HG02588 (cell line): Measurements from ENCODE around the gene ABCC4.

Source experiments
- ATAC-seq: cut with Tn5 transposase; IDR thresholded peaks from one replicate; pipeline ENCODE4 v1.9.1; 2021; ENCODE audit warnings: mild to moderate bottlenecking, moderate library complexity; ENCODE audit not compliant: unreplicated experiment

ABCC4 gene

DNA sequence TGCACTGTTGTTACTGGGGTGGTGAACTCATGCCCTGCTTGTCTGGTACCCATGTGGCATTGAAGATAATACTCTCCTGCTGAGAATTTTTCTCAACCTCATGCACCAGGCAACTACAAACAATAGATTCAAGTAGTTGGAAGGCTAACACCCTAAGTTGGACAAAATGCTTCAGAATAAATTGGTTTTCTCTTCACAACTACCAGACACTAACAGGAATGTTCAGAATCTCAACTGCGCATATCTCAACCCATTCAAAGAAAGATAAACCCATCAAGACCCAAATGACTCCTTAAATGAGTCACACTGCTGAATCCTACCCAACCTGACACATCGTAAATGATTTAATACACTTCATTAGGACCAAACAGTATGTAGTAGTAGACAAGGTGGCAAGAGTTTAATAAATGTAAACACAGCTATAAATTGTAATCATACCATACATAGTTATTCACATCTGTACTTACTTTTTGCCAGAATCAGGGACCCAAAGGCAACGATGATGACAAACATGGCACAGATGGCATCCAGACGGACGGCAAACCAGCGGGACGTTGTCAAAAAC lies 227.4 kb downstream of the ABCC4 start:
- ATAC-seq: no peak

DNA sequence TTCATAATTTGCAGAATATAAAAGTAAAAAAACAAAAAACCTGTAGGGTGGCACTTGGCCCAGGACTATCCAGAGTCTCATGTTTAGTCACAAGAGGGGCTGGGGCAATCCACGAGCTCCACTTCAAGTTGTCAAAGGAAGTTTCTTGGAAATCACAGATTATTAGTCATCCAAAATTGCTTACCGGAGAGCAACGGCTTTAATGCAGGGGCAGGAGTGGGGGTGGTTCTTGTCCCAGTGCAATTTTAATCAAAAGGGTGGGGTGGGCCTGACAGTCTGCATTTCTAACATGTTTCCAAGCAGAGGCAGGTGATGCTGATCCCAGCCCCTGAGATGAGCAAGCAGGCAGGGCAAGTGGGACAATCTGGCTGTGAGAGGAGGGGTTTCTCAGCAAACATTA lies 233.9 kb downstream of the ABCC4 start:
- ATAC-seq: no peak

DNA sequence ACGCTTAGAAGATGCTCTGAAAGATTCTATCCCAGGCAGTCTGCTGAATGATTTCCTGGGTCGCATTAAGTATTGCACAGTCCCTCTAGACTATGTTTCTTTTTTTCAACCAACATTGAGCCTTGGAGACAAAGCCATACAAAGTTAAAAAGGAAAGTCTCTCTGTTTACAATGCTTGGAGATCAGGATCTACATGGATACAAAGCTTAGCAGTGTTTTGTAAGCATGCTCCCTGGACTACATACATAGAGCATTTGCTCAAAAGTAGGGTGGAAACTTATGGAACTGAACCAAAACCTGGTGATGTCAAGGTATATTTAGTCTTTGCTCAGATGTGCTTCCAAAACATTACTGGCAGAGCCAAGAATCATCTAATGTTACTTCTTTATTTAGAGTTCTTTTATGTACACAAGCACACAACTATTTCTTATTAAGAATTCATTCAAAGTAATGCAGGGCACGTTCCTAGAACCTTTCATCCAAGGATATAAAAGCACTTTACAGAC lies 241.2 kb downstream of the ABCC4 start:
- no peak for ATAC-seq

DNA sequence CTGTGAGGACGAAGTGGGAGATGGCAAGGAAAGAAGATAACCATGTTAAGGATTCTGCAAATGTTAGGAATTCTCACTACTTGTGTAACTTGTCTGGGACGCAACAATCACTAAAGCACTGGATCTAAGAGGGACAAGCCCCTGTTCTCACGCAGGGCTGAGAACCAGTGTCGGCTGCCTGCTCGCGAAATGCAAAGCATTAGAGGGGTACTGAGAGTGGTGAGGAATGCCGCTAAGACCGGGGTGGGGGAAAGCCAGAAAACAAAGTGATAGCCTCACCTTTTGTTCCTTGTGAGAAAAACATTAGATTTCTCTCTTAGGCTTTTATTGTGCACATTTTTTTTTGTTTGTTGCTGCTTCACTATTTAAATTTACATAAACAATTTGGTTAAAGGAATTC lies 241.9 kb downstream of the ABCC4 start:
- no peak for ATAC-seq

DNA sequence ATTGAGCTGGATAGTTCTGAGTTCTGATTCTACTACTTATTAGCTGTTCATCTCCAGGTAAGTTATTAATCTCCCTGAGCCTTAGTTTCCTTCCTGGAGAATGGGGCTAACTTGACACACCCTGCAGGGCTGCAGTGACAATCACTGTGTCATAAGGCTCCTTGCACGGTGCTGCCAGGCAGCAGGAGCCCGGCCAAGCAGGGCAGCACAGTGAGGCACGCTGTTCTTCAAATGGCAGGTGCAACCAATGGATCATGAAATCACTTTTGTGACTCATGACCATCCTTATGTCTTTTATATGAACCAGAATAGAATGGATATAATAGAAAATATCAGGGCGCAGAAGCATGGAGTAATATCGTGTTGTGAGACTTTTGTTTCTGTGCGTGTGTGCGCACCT lies 242.6 kb downstream of the ABCC4 start:
- ATAC-seq: no peak

DNA sequence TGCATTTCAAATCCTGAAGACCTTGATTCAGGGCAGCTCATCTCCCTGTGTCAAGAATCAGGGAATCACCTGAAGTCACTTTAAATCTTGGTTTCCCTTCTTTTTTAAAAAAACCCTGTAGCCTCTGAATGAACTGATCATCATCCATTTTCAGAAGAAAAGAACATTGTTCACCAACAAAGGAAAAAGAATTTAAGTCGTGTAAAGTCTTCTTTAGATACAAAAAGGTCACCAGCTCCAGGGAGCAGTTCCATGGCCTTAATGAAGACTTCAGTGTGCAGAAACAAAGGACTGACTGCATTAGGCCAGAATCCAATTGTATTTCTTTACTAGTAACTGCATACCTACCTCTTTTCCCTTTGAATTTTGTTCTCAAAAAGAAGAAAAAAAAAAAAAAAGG lies 245.0 kb downstream of the ABCC4 start:
- no peak for ATAC-seq

DNA sequence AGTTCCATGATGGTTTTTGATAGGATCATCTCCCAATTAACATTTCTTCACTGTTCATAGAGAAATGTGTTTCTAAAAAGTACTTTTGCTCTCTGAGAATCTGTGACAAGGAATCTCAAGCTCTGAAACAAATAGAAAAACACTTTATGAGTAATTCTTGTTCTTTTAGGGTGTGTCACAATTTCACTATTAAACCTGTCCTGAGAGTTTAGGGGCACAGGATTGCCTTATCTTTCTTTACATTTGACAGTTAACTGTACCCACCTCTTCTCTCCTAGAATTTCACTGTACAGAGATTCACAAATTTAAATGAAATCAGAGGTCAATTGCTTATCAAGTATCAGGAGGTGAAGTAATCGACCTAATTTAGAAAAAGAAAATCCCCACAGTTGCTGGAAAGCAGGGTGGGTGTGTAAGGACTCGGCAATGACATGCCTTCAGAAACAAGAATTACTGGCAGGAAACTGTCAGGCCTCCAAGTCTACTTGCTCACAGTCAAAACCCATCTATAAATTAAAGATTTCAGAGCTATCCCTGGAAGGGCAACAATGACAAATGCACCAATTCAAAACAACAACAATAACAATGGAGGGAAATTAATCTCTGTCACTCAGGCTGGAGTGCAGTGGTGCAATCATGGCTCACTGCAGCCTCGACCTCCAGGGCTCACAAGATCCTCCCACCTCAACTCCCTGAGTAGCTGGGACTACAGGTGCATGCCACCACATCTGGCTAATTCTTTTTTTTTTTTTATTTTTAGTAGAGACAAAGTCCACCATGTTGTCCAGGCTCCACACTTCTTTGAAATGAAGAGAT lies 250.2 kb downstream of the ABCC4 start:
- no peak for ATAC-seq

DNA sequence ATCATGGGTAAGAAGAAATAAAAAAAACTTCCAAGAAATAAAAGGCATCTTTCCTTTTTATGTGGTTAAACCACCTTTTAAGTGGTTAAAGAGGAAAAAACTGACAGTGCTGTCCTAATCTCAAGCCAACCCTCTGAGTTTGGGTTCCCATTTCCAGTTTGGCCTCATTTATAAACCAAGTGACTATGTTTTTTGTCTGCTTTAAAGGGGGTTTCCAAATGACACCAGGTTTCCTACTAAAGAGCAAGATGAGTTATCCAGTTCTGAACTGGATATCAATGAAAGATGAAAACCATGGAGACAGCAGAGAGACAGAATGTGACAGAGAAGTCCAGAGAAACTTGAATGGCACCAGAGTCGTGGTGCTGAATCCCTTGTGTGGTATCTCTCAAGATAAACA lies 251.5 kb downstream of the ABCC4 start:
- ATAC-seq: no peak

DNA sequence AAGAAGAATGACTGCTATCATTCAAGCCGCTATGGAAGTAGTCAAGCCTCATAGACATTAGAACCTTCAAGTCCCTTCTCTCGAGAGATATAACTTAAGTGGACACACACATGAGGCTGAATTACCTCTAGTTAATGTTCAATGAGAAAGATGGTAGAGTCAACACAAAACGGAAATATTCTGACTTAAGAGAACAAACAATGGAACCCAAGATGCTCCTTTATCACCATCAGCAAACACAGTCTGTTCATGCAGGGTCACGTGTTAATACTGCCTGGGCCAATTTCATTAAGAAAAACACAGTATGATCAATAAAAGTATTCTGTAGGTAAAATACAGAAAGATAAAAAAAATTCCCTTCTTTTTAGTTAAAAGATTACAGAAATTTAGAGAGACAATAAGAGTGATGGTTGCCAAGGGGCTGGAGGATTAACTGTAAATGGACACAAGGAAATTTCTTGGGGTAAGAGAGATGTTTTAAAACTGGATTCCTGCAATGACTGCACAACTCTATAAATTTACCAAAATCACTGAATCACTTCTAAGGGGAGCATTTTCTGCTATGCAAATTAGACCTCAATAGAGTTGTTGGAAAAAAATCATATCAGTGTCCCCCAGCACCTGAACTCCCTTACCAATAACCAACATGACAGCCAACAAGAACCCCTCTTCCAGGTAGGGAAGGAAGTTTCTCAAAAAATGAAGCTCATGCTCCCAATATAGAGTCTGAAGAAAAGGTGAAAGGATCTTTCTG lies 256.6 kb downstream of the ABCC4 start:
- no peak for ATAC-seq

DNA sequence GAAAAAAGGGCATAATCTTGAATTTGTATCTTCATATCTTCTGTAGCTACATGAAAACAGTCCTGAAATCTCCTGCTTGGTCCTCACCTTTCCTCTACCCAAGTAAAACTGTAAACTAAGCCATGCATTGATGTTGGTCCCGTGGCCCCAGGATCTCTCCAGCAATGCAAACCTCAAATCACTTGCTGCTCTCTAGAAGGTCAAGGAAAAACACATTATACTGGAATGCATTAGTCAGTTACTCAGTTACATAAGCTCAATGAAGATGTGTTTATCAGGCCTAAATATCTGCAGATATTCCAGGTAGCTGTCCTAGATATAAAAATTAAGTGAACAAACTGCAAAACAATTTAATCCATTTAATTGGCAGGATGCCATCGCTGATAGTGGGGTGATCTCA lies 261.8 kb downstream of the ABCC4 start:
- ATAC-seq: no peak

DNA sequence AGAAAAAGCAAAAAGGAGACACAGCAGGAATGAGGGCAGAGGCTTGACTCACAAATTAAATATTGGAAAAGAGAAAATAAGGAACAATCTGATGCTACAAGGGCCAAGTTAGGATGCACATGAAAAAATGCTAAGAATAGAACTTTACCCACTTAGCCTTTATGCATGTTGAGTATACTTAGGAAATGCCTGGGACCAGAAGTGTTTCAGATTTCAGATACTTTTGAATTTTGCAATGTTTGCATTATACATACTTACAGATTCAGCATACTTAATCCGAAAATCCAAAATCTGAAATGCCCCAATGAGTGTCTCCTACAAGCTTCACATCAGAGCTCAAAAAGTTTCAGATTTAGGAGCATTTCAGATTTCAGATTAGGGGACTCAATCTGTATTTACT lies 262.3 kb downstream of the ABCC4 start:
- no peak for ATAC-seq

DNA sequence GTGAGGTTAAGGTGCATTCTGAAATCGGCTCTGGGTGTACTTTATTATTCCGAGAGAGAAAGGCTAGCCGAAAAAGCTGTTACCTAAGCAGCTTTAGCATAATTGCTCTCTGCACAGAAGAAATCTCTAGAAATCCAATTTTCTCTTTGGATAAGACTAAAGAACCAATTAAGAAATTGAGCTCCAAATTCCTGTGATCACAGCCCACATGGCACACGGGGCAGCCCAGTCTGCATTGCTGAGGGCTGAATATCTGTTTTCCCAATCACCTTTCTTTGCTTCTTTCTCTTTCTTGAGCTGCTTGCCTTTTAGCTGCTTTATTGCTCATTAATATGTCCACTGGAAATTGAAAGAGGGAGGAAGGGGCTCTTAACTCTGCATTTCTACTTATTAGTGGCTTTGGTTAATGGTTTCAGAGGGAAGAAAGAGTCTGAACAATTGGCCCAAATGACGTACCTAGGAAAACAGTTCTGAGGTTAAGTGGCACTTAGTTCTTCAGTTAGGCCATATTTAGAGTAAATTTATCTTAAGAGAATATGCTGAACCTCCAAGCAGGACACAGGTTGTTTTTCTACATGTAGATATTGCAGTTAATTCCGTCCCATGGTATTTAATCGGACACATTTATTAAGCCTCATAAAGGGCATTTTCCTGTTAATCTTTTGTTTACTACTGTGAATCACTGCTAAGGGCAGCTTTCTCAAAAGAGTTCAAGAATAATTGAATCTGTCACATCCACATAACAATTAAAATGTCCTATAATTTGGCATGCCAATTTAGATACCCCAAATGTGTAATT lies 265.7 kb downstream of the ABCC4 start:
- no peak for ATAC-seq

DNA sequence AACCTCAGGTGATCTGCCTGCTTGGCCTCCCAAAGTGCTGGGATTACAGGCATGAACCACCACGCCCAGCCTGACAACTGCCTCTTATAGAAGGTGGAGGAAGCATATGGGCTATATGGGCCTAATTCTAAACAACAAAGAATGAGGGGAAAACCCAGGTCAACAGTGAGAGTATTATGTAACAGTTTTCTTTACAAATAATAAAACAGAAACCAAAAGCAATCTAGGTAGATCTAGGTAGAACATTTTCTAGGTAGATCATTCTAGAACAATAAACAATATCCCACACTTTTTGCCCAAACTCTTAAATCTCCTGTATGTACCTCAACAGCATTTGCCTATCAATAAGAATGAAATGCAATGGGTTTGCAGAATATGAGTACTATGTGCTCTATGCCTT lies 267.4 kb downstream of the ABCC4 start:
- ATAC-seq: peak; percentile 69

DNA sequence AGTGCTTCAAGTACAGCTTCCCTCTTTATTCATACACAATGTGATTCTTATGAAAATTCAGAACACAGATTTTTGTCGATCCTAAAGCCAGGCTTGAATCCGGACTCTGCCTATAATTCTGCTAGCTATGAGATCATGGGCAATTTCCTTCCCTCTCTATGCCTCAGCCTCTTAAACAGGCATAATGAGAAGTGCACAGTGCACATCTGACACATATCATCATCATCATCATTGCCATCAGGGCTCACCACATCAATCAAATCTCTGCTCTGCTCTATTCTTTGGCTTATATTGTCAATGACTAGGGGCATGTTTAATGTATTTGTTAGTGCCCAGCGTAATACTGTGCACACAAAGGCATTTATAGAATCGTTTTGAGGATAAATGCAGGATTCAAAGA lies 269.1 kb downstream of the ABCC4 start:
- no peak for ATAC-seq

DNA sequence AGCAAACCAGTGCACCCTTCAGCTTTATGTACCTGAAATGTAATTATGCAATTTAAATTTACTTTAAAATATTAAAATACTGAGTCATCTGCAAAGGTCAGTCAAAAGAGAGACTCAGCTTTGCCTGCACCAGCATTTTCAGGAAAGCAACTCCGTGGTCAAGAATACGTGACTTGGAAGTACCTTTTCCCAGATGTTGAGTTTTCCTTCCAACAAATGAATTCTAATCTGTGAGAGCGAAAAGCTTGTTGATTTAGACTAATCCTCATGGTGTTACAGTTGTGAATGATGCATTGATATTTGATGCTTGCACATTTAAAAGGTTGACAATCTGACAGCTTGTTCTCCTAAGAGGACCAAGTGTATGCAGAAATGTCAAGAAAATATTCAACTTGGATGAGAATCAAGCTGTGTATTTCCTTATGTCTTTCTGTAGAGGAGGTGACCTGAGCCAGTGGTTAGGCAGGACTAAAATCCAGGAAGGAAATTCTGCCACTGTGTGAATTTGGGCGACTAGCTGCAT lies 270.4 kb downstream of the ABCC4 start:
- no peak for ATAC-seq

DNA sequence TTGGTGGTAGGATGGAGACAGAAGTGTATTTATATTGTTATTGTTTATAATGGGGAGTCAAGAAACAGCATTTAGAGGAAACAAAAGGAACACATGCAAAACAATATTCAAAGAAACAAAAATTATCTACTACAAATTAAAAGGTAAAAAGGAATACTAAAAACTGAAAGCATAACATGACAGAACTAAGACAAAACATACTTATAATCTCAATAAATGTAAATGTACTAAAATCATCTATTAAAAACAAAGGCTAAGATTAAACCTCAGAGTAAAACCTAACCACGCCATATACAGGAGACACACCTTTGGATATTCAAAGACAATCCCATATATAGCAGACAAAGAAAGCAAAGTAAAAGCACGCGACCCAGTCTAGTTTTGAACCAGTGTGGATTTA lies 273.6 kb downstream of the ABCC4 start:
- ATAC-seq: no peak

DNA sequence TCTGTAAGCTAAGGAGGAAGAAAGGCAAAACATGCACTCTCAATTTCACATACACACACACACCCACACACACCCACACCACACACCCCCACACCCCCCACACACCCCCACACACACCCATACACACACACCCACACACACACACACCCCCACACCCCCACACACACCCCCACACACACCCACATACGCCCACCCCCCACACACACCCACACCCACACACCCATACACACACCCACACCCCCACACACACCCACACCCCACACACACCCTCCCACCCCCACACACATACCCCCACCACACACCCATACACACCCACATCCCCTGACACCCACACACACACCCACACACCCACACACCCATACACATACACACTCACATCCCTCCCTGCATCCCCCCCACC lies 276.1 kb downstream of the ABCC4 start:
- no peak for ATAC-seq

DNA sequence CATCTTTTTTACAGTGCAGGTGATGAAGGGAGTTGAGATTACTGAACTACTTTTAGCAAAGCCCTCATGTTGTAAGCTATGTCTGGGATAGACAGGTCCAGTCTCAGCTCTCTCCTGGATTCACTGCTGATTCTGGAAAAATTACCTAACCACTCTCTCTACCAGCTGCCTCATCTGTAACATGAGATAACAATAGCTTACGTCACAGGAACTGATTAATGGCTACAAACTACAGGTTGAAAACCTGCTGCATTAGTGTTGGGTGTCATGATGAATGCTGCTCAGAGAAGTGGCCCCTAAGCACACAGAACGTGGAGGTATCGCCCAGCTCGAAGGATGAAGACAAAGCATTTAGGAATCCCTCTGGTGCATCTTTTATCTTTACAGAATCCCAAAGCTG lies 277.8 kb downstream of the ABCC4 start:
- no peak for ATAC-seq

DNA sequence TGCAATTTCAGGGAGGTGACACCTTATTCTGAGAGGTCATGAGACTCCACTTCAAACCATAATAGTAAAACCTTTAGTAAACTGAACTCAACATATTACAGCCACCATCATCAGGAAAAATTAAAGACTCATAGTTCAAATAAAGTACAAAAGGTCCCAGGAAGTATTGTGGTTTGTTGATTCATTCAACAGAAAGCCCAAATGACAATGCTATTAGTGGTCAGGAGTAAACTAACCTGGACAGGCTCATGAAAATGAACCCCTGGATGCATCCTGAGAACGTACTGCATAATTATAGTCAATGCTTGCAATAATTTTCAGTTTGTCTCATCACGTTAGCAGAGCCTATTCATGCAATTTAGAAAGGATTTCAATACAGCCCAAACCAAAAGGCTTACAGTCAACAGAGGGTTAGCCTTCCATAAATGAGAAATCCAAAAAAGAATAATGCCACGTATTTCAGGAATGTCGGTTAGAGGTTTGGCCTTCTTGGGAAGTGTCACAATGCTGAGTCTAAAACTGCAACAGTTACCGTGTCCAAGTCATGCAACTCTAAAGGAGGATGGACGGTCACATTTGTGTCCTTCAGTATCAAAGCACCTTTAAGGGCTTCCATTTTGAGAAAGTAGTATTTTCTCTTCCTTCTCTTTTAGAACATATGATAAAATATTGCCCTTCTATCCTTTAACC lies 280.8 kb downstream of the ABCC4 start:
- ATAC-seq: no peak

DNA sequence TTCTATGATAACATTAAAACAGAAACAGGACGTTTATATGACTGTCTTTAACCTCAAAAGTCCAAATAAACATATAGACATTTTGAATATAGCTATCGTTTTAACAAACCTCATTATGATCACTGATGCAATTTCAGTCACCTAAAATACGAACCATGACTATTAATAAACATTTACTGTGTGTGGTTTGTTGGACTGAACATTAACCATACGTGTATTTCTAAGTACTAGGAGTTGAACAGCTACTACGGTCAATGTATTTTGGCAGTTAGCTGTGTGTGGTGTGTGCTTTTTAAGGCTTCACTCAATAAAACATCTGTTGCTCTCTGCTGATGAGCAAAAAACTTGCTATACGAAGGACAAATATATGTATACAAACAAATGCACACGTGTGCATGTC lies 281.4 kb downstream of the ABCC4 start:
- no peak for ATAC-seq
